Glutamatergic neuron (in vitro differentiated cells): ENCODE measurements around the gene MAJIN. TPM values are rescaled to one million over a fixed set of nuclear protein-coding genes. Genes with fewer than 3 reads are reported as not detected.

Source experiments
- DNase-seq: peaks from one replicate; pipeline ENCODE4 v3.0.0; 2022
- H3K27ac Mint-ChIP-seq: one replicate; pipeline ENCODE4 v1.8.0; 2020; ENCODE audit warnings: mild to moderate bottlenecking, mixed read lengths, inconsistent platforms; ENCODE audit not compliant: unreplicated experiment
- H3K27me3 Mint-ChIP-seq: one replicate; pipeline ENCODE4 v1.8.0; 2020; ENCODE audit warnings: mild to moderate bottlenecking, moderate library complexity, mixed read lengths, inconsistent platforms; ENCODE audit not compliant: unreplicated experiment
- H3K36me3 Mint-ChIP-seq: one replicate; pipeline ENCODE4 v1.8.0; 2020; ENCODE audit warnings: mild to moderate bottlenecking, mixed read lengths, inconsistent platforms; ENCODE audit not compliant: unreplicated experiment
- H3K4me1 Mint-ChIP-seq: one replicate; pipeline ENCODE4 v1.8.0; 2020; ENCODE audit warnings: mild to moderate bottlenecking, low read depth, mixed read lengths, inconsistent platforms; ENCODE audit not compliant: unreplicated experiment
- H3K4me3 Mint-ChIP-seq: one replicate; pipeline ENCODE4 v1.8.0; 2020; ENCODE audit warnings: mild to moderate bottlenecking, mixed read lengths, inconsistent platforms; ENCODE audit not compliant: unreplicated experiment
- H3K9me3 Mint-ChIP-seq: one replicate; pipeline ENCODE4 v1.8.0; 2020; ENCODE audit warnings: mild to moderate bottlenecking, moderate library complexity, mixed read lengths, inconsistent platforms; ENCODE audit not compliant: unreplicated experiment
- CTCF ChIP-seq: fragments of 200-600 bp; sonication (generic); IDR thresholded peaks from one replicate; pipeline ENCODE4 v1.5.0; 2021; ENCODE audit not compliant: partially characterized antibody, unreplicated experiment
- total RNA-seq: library from RNA; stranded (reverse); fragmentation: NEBNext Ultra II Directional; extraction: Animal tissue kit (Norgen Biotek cat#: 25700); gene quantifications from one replicate; pipeline ENCODE4 v1.2.1, GENCODE V29; 2021; ENCODE audit not compliant: unreplicated experiment

MAJIN gene
- total RNA-seq, 1 donor from 2014 or later, result not detected

DNA sequence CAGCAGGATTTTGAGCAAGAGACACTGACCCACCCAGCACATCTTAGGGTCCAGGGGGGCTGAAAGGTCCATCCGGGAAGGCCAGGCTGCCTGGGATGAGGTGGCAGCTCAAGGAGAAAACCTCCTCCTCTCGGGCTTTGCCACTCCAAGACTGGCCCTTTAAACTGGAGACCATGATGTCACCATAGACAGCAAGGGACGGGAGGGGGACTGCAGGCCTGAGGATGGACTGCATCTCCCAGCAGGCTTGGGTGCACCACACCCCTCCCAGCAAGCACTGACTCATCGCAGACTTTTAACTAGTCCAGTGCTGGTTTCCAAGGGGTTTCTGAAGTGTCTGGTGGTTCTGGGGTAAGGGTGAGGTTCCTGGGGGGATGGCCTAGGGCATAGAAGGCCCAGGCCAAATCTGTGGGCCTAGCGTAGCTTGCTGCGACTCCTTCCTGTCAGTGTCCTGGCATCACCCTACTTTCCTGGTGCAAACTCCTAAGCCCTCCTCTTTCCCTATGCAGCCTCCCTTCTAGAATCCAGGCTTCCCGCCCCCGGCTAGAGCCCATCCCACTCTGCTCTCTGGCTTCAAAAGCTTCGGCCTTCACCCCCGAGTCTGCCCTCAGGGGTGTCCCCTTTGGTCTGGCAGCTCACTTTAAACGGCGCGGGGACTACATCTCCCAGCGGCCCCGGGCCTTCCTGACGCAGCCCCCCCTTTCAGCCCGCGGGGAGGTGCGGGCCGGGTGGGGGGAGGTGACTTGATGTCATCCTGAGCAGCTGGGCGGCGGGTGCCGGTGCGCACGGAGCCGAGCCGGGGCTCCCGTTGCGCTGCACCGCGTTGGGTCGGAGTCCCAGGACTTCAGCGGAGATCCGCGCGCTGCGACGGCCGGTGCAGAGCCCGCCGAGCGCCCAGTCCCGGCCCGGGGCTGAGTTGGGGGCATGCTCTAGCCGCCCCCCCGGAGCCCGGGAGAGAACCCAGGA lies 47.7 kb downstream of the MAJIN start, which contains the start of gene PPP2R5B:
PPP2R5B (plus strand) TSS at position 746 of the 966 bp plus-strand sequence. CDS start 1,046 bp downstream, outside the sequence.
- TF ChIP-seq CTCF, result peak; percentile 12

DNA sequence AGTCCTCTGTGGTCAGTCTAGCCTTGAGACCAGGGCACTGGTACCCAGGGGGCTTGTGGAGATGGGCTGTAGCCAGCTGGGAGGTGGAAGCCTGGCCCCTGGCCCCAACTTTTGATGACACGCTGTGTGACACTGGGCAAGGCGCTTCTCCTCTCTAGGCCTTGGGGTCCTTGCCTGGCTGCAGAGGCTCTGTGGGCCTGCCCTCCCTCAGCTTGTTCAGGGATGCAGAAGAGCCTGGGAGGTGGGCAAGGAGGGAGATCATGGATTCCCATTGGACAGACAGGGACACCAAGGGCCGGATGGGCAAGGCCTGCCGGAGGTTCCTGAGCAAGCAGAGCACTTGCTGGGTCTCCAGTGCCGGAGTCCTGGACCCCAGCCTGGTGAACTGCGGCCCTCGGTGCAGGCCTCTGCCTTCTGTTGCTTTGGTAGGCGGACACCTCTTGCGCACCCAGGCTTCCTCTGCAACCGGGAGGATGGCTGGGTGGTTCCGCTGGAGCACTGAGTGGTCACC lies 48.7 kb downstream of the MAJIN start:
- H3K27me3 Mint-ChIP-seq, result peaks cover 6% of the 10 kb centered on the region
- H3K9me3 Mint-ChIP-seq, result peaks cover 2% of the 10 kb centered on the region
- no peak for TF ChIP-seq CTCF
- no peak overlapping the region for H3K4me3 Mint-ChIP-seq
- H3K36me3 Mint-ChIP-seq, result no peaks in the 10 kb centered on the region
- DNase-seq, result no peak
- H3K4me1 Mint-ChIP-seq, result peaks cover 15% of the 10 kb centered on the region
- peak overlapping the region; percentile 100 for H3K27ac Mint-ChIP-seq

More for the DNA sequence above, 47.7 kb downstream of the MAJIN start, which contains the start of gene PPP2R5B:
- Mint-ChIP-seq H3K27ac (peak within 1 kb of the TSS; percentile 100), H3K4me3 (peak within 1 kb of the TSS; percentile 99), H3K9me3 (peaks cover 2% of the 10 kb centered on the region), H3K36me3 (no peaks in the 10 kb centered on the region), H3K27me3 (peaks cover 6% of the 10 kb centered on the region), H3K4me1 (peaks cover 15% of the 10 kb centered on the region)
- DNase-seq, result peak; percentile 93

DNA sequence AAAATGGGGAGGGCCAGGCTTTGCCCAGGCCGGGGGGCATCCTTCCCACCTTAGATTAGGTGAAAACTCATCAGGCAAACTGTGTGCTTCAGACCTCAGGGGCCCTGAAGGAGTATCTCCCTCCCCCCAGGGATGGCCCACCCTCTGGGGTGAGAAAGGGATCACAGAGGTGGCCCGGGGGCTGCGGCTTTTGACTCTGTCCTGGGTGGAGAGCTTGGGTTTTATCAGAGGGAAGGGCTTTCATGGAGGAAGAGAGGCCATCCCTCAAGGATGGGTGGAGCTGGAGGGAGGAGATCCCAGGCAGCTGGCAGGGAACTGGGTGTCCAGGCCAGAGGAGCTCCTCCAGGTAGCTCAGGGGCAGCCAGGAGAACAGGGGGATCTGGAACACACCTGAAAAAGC lies 50.5 kb downstream of the MAJIN start:
- H3K4me1 Mint-ChIP-seq, result peaks cover 18% of the 10 kb centered on the region
- H3K27ac Mint-ChIP-seq, result peak overlapping the region; percentile 70
- peaks cover 8% of the 10 kb centered on the region for H3K9me3 Mint-ChIP-seq
- no peak for DNase-seq
- H3K27me3 Mint-ChIP-seq, result peaks cover 6% of the 10 kb centered on the region
- H3K4me3 Mint-ChIP-seq, result no peak overlapping the region
- no peaks in the 10 kb centered on the region for H3K36me3 Mint-ChIP-seq
- TF ChIP-seq CTCF, result no peak

DNA sequence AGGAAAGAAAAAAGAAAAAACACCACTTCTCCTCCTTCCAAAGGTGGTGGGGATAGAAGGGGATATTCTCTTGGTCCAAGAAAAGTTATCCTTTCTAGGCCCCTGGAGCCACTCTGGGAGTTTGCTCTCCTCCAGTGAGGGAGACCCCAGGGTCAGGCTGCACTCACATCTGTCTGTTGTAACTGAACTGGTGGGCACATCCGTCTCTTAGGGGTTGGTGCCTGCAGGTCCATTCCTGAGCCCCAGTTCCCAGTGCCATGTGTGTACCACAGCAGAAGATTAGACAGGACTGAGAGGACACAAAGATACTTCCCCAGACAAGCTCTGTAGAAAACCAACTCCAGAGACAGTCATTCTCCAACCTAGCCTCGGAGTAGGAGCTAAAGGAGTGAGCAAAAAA lies 51.8 kb downstream of the MAJIN start:
- no peak for DNase-seq
- Mint-ChIP-seq H3K4me3 (peak overlapping the region; percentile 75), H3K4me1 (peaks cover 19% of the 10 kb centered on the region), H3K27me3 (peaks cover 7% of the 10 kb centered on the region), H3K36me3 (no peaks in the 10 kb centered on the region), H3K27ac (peak overlapping the region; percentile 82), H3K9me3 (peaks cover 8% of the 10 kb centered on the region)
- TF ChIP-seq CTCF, result no peak
